ENCODE results near the gene RAC3. TPM values are rescaled to one million over a fixed set of nuclear protein-coding genes. Genes with fewer than 3 reads are reported as not detected.

Gene RAC3
- total RNA-seq, 3 donors from 2014 or later (not counting 1 experiment from before 2014, with no cell fraction given): 0.61 to 2.2 (median 2.1) TPM

- 98% methylated on average over 8 of the region's 8 CpGs for WGBS (ENCODE audit: insufficient coverage)
Measured at GRCh38 chr17:82035488-82035887, 4.0 kb downstream of the RAC3 start.

GRCh38 chr17:82035956-82036633 lies 4.6 kb downstream of the RAC3 start:
- no peaks in the 10 kb centered on the region for H3K36me3 Mint-ChIP-seq

More at GRCh38 chr17:82035488-82035887, 4.0 kb downstream of the RAC3 start:
- peaks cover 32% of the 10 kb centered on the region for H3K4me1 ChIP-seq (ENCODE audit: control insufficient read depth, insufficient read depth, low read length)
- intact Hi-C loops (cut with micrococcal nuclease): loop anchor here (5.0 kb wide), 1 partner anchor 73 kb away; the partner anchor contains the start of gene NOTUM
- H3K27me3 ChIP-seq (ENCODE audit: control insufficient read depth, insufficient read depth, low read length): peaks cover 2% of the 10 kb centered on the region
- H3K27ac ChIP-seq (ENCODE audit: low read length): no peak overlapping the region
- no peak overlapping the region for H3K27ac Mint-ChIP-seq
- ATAC-seq (no peak), DNase-seq (no peak)
- no peaks in the 10 kb centered on the region for H3K36me3 ChIP-seq (ENCODE audit: control insufficient read depth, insufficient read depth, low read length)
- no peaks in the 10 kb centered on the region for H3K9me3 ChIP-seq (ENCODE audit: control insufficient read depth, insufficient read depth, low read length)
- H3K4me3 Mint-ChIP-seq: peak overlapping the region; percentile 57
- no peaks in the 10 kb centered on the region for H3K36me3 Mint-ChIP-seq
- H3K4me1 Mint-ChIP-seq: peaks cover 7 to 24% of the 10 kb centered on the region in 2 donors
- H3K27me3 Mint-ChIP-seq (ENCODE audit: low read depth in 2 of 2): peaks cover 0 to 1% of the 10 kb centered on the region in 2 donors
- H3K9me3 Mint-ChIP-seq: no peaks in the 10 kb centered on the region
- H3K4me3 ChIP-seq (ENCODE audit: low read length): no peak overlapping the region
- TF ChIP-seq, protein P1, sequence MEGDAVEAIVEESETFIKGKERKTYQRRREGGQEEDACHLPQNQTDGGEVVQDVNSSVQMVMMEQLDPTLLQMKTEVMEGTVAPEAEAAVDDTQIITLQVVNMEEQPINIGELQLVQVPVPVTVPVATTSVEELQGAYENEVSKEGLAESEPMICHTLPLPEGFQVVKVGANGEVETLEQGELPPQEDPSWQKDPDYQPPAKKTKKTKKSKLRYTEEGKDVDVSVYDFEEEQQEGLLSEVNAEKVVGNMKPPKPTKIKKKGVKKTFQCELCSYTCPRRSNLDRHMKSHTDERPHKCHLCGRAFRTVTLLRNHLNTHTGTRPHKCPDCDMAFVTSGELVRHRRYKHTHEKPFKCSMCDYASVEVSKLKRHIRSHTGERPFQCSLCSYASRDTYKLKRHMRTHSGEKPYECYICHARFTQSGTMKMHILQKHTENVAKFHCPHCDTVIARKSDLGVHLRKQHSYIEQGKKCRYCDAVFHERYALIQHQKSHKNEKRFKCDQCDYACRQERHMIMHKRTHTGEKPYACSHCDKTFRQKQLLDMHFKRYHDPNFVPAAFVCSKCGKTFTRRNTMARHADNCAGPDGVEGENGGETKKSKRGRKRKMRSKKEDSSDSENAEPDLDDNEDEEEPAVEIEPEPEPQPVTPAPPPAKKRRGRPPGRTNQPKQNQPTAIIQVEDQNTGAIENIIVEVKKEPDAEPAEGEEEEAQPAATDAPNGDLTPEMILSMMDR (IDR thresholded peaks at IDR 0.05): no peak

GRCh38 chr17:82036634-82037091 lies 5.2 kb downstream of the RAC3 start:
- H3K4me1 Mint-ChIP-seq: peaks cover 7 to 22% of the 10 kb centered on the region in 2 donors
- H3K27ac ChIP-seq (ENCODE audit: low read length): peak overlapping the region; percentile 78
- 49% methylated on average over 23 of the region's 23 CpGs for WGBS (ENCODE audit: insufficient coverage)
- TF ChIP-seq, protein P1 (IDR thresholded peaks at IDR 0.05): no peak
- peak overlapping the region; percentile 94 for H3K4me3 Mint-ChIP-seq
- DNase-seq (no peak), ATAC-seq (no peak)
- H3K9me3 Mint-ChIP-seq: no peaks in the 10 kb centered on the region
- peak overlapping the region; percentile 69 for H3K4me3 ChIP-seq (ENCODE audit: low read length)
- intact Hi-C loops (cut with micrococcal nuclease): loop anchor here (1.0 to 5.0 kb wide), 3 partner anchors 13 to 74 kb away; partner anchors contain the start of genes GPS1, LRRC45, NOTUM and RFNG
- H3K36me3 ChIP-seq (ENCODE audit: control insufficient read depth, insufficient read depth, low read length): no peaks in the 10 kb centered on the region
- no peak overlapping the region for H3K27ac Mint-ChIP-seq
- H3K9me3 ChIP-seq (ENCODE audit: control insufficient read depth, insufficient read depth, low read length): no peaks in the 10 kb centered on the region
- H3K36me3 Mint-ChIP-seq: no peaks in the 10 kb centered on the region
- peaks cover 26% of the 10 kb centered on the region for H3K4me1 ChIP-seq (ENCODE audit: control insufficient read depth, insufficient read depth, low read length)
- no peaks in the 10 kb centered on the region for H3K27me3 Mint-ChIP-seq (ENCODE audit: low read depth in 2 of 2)
- H3K27me3 ChIP-seq (ENCODE audit: control insufficient read depth, insufficient read depth, low read length): peaks cover 2% of the 10 kb centered on the region

More at GRCh38 chr17:82035956-82036633, 4.6 kb downstream of the RAC3 start:
- H3K4me3 Mint-ChIP-seq: peak overlapping the region; percentile 94
- Histone ChIP-seq H3K27me3 (ENCODE audit: control insufficient read depth, insufficient read depth, low read length) (peaks cover 2% of the 10 kb centered on the region), H3K4me1 (ENCODE audit: control insufficient read depth, insufficient read depth, low read length) (peaks cover 26% of the 10 kb centered on the region), H3K4me3 (ENCODE audit: low read length) (no peak overlapping the region), H3K27ac (ENCODE audit: low read length) (no peak overlapping the region), H3K9me3 (ENCODE audit: control insufficient read depth, insufficient read depth, low read length) (no peaks in the 10 kb centered on the region), H3K36me3 (ENCODE audit: control insufficient read depth, insufficient read depth, low read length) (no peaks in the 10 kb centered on the region)
- H3K27me3 Mint-ChIP-seq (ENCODE audit: low read depth in 2 of 2): no peaks in the 10 kb centered on the region
- ATAC-seq (no peak), DNase-seq (no peak)
- H3K27ac Mint-ChIP-seq: no peak overlapping the region
- peaks cover 7 to 22% of the 10 kb centered on the region in 2 donors for H3K4me1 Mint-ChIP-seq
- WGBS (ENCODE audit: insufficient coverage): 91% methylated on average over 20 of the region's 20 CpGs
- TF ChIP-seq, protein P1 (IDR thresholded peaks at IDR 0.05): no peak
- intact Hi-C loops (cut with micrococcal nuclease): loop anchor here (5.0 kb wide), 1 partner anchor 74 kb away; the partner anchor contains the start of gene NOTUM
- no peaks in the 10 kb centered on the region for H3K9me3 Mint-ChIP-seq
